OCI-LY3 (cell line): ENCODE measurements around the gene FUZ.

ENCODE experiments used
- CTCF ChIP-seq: fragments of 200-600, 300-600 bp; sonication (generic); IDR thresholded peaks from 2 replicates; pipeline ENCODE4 v1.5.1; 2014; ENCODE audit warnings: antibody characterized with exemption, low read length, low read depth
- EZH2phosphoT487 ChIP-seq: fragments of 200-600 bp; shearing (Covaris generic); IDR thresholded peaks from 2 replicates; pipeline ENCODE4 v1.6.1; 2018; ENCODE audit warnings: antibody characterized with exemption, mixed run types, low read depth

GRCh38 chr19:49827034-49827433 is 13.9 kb upstream of the FUZ start:
- TF ChIP-seq CTCF = no peak
- no peak for TF ChIP-seq EZH2phosphoT487
